Parathyroid adenoma (tissue), 2 donors: ENCODE data around the gene PSG1.
"Not testable (repeated sequence)": the region's sequence is repeated elsewhere in the genome, so short reads cannot be mapped to it uniquely, and the experiment has no call there.

Source experiments
- H2AFZ ChIP-seq: fragments of 300-600 bp; sonication (generic); one replicate; pipeline ENCODE4 v1.7.0; 2017; ENCODE audit warnings: antibody characterized with exemption, mild to moderate bottlenecking
- H3K27ac ChIP-seq: fragments of 300-600 bp; sonication (generic); one replicate; pipeline ENCODE4 v1.7.0; 2017
- H3K27me3 ChIP-seq: fragments of 300-600 bp; sonication (generic); one replicate; pipeline ENCODE4 v1.7.0; 2017; ENCODE audit warnings: low read length; ENCODE audit not compliant: control insufficient read depth, insufficient read depth
- H3K36me3 ChIP-seq: fragments of 300-600 bp; sonication (generic); one replicate; pipeline ENCODE4 v1.7.0; 2017; ENCODE audit warnings: low read length; ENCODE audit not compliant: control insufficient read depth, insufficient read depth
- H3K4me1 ChIP-seq: fragments of 300-600 bp; sonication (generic); one replicate; pipeline ENCODE4 v1.7.0; 2017; ENCODE audit warnings: control low read depth
- H3K4me2 ChIP-seq: fragments of 300-600 bp; sonication (generic); one replicate; pipeline ENCODE4 v1.7.0; 2017; ENCODE audit warnings: low read length
- H3K4me3 ChIP-seq: fragments of 300-600 bp; sonication (generic); one replicate; pipeline ENCODE4 v1.7.0; 2017; ENCODE audit warnings: low read depth, low read length
- H3K79me2 ChIP-seq: fragments of 300-600 bp; sonication (generic); one replicate; pipeline ENCODE4 v1.7.0; 2017; ENCODE audit warnings: control low read depth
- H3K9ac ChIP-seq: fragments of 300-600 bp; sonication (generic); one replicate; pipeline ENCODE4 v1.7.0; 2017; ENCODE audit warnings: mild to moderate bottlenecking
- H3K9me3 ChIP-seq: fragments of 300-600 bp; sonication (generic); one replicate; pipeline ENCODE4 v1.7.0; 2017; ENCODE audit warnings: low read length; ENCODE audit not compliant: control insufficient read depth
- TF ChIP-seq, protein P1 (sequence below): fragments of 300-600 bp; sonication (generic); IDR thresholded peaks from one replicate; pipeline ENCODE4 v1.7.0; 2017; ENCODE audit warnings: antibody characterized with exemption, mild to moderate bottlenecking
- donor health status: primary hyperparathyroidism.

PSG1 gene

DNA sequence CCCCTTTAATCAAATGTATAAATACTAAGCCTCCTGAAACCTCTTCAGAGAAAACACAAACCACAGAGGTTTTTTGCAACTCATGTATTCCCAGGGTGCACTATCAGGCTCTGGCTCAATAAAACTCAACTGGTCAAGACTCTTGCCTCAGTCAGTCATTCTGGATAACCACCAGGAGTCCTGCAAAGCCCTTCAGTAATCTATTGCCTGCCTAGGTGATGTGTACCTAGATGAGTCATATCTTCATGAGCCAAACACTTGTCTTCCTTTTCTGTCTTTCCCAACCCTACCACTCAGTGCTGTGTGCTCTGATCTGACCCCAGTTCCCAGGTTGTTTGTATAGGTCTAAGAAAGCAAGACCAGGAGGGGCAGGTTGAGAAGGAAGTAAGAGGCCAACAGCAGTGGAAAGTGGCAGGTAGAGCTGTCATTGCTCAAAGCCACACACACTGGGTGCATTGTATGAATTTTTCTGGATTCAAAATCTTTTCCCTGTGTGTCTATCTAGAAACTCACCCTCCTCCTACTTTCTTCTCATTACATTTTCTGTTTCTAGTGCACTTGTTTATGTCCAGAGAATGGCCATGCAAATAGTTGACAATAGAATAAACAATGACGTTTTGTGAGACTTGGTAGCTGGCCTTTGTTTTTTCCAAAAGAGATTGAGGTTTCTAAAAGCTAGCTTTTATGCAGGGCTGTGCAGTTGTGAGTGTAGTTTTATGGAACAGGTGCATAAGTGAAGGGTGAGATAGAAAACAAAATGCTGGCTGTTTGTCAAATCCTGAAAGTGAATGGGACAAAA is 48.1 kb downstream of the PSG1 start:
- no peaks in the 10 kb centered on the region for H3K79me2 ChIP-seq
- no peak overlapping the region for H3K27ac ChIP-seq
- H3K9me3 ChIP-seq: no peaks in the 10 kb centered on the region
- no peak overlapping the region for H2AFZ ChIP-seq
- H3K4me3 ChIP-seq: no peak overlapping the region
- no peaks in the 10 kb centered on the region for H3K27me3 ChIP-seq
- TF ChIP-seq, protein P1, sequence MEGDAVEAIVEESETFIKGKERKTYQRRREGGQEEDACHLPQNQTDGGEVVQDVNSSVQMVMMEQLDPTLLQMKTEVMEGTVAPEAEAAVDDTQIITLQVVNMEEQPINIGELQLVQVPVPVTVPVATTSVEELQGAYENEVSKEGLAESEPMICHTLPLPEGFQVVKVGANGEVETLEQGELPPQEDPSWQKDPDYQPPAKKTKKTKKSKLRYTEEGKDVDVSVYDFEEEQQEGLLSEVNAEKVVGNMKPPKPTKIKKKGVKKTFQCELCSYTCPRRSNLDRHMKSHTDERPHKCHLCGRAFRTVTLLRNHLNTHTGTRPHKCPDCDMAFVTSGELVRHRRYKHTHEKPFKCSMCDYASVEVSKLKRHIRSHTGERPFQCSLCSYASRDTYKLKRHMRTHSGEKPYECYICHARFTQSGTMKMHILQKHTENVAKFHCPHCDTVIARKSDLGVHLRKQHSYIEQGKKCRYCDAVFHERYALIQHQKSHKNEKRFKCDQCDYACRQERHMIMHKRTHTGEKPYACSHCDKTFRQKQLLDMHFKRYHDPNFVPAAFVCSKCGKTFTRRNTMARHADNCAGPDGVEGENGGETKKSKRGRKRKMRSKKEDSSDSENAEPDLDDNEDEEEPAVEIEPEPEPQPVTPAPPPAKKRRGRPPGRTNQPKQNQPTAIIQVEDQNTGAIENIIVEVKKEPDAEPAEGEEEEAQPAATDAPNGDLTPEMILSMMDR: no peak
- no peaks in the 10 kb centered on the region for H3K36me3 ChIP-seq
- H3K9ac ChIP-seq: no peak overlapping the region
- H3K4me1 ChIP-seq: no peaks in the 10 kb centered on the region
- no peak overlapping the region for H3K4me2 ChIP-seq

DNA sequence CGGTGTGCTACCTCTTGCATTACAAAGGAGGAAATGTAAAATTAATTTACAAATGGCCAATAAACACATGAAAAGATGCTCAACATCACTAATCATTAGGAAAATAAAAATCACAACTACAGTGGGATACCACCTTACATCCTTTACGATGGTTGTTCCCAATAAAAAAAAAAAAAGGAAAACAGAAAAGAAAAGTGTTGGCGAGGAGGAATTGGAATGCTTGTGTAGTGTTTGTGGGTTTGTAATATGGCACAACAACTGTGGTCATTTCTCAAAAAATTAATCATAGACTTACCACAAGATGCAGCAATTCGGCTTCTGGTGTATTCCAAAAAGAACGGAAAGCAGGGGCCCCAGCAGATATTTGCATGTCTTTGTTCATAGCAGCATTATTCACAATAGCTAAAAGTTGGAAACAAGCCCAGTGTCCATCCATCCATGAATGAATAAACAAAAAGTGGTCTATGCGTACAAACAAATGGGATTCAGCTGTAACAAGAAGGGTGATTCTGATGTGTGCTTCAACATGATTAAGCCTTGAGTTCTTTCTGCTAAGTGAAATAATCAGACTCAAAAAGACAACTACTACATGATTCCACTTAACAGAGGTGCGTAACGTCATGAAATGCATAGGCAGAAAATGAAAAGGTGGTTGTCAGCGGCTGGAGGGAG is 58.1 kb downstream of the PSG1 start:
- H3K27ac ChIP-seq, H2AFZ ChIP-seq, H3K4me3 ChIP-seq, H3K9ac ChIP-seq, H3K9me3 ChIP-seq, H3K27me3 ChIP-seq, H3K4me2 ChIP-seq, H3K36me3 ChIP-seq, H3K4me1 ChIP-seq, H3K79me2 ChIP-seq: not testable (repeated sequence)

DNA sequence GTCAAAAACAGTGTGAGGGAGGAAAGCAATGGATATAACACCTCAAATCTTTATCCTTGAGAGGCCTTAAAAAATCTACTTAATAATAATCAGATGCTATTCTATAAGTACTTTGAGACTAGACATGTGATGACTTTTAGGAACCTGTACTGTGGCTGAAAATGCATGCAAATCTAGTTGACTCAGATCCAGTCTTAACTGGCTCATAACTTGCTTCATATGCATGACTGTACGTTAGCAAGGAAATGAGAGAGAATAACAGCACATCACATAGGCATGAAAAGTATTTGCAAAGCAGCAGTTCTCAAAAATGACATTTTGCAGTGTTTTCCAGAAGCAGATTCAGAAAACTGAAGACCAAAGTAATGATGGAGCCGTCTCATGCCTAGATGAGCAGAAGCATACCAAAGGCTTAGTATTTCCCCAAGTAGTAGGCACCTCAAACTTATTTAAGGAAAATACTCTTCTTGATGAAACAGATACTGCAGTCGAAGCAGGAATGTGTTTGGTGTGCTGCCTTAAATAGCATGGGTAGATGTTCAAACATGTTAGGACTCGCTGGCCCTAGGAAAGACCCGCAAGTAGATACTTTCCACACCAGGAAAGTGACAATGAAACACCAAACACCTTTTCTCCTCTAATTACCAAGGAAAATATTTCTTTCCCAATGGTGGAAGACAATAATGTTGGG is 59.4 kb downstream of the PSG1 start:
- not testable (repeated sequence) for H3K79me2 ChIP-seq, H3K27me3 ChIP-seq, H2AFZ ChIP-seq, H3K9ac ChIP-seq, H3K4me1 ChIP-seq, H3K27ac ChIP-seq, H3K4me3 ChIP-seq, H3K4me2 ChIP-seq, H3K9me3 ChIP-seq, H3K36me3 ChIP-seq

DNA sequence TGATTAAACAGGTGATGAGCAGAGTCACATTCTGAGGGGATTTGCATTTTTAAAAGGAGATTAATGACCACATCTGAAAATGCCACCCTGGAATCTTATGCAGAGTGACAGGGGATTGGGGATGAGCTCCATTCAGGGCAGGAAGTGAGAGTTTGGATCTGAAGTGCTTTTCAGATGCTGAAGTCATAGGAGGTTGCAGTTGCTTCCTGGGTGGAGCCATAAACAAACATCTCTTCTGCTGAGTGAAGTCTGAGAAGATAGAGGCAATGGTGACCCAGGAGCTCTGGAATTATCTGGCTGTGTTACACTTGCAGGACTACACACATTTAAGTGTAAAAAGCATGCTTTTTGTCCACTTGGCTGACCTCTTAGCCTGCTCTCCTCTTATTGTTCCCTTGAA is 62.6 kb downstream of the PSG1 start:
- no peak overlapping the region for H3K4me3 ChIP-seq
- no peaks in the 10 kb centered on the region for H3K79me2 ChIP-seq
- TF ChIP-seq, protein P1: no peak
- no peak overlapping the region for H3K27ac ChIP-seq
- H3K9ac ChIP-seq: no peak overlapping the region
- no peaks in the 10 kb centered on the region for H3K36me3 ChIP-seq
- no peak overlapping the region for H2AFZ ChIP-seq
- H3K9me3 ChIP-seq: no peaks in the 10 kb centered on the region
- H3K4me1 ChIP-seq: no peaks in the 10 kb centered on the region
- no peaks in the 10 kb centered on the region for H3K27me3 ChIP-seq
- no peak overlapping the region for H3K4me2 ChIP-seq
